Right forelimb (tissue), 1 donor: ENCODE data around the gene ANXA2.
A peak's percentile ranks its signal among the peaks of the same experiment; 100 is the strongest.

Source experiments
- DNase-seq: peaks from one replicate; pipeline ENCODE4 v3.0.0-alpha.2; 2018

The ANXA2 gene

GRCh38 chr15:60386615-60387014, 11.2 kb downstream of the ANXA2 start:
- DNase-seq, result no peak

- no peak for DNase-seq
Measured at GRCh38 chr15:60385620-60386552, 11.9 kb downstream of the ANXA2 start.

GRCh38 chr15:60384526-60385126, 13.2 kb downstream of the ANXA2 start:
- no peak for DNase-seq

- no peak for DNase-seq
Measured at GRCh38 chr15:60384053-60384452, 13.7 kb downstream of the ANXA2 start.

- DNase-seq, result no peak
Measured at GRCh38 chr15:60382773-60383674, 14.8 kb downstream of the ANXA2 start.

GRCh38 chr15:60381148-60381788, 16.5 kb downstream of the ANXA2 start:
- DNase-seq, result no peak

GRCh38 chr15:60379525-60380274, 18.1 kb downstream of the ANXA2 start:
- peak; percentile 22 for DNase-seq

- DNase-seq, result no peak
Measured at GRCh38 chr15:60379185-60379524, 18.6 kb downstream of the ANXA2 start.

GRCh38 chr15:60376677-60377095, 21.1 kb downstream of the ANXA2 start:
- DNase-seq, result no peak

GRCh38 chr15:60375306-60375705, 22.5 kb downstream of the ANXA2 start:
- DNase-seq, result no peak

- no peak for DNase-seq
Measured at GRCh38 chr15:60374628-60375081, 23.1 kb downstream of the ANXA2 start.

GRCh38 chr15:60374209-60374608, 23.6 kb downstream of the ANXA2 start:
- no peak for DNase-seq

GRCh38 chr15:60373745-60374144, 24.0 kb downstream of the ANXA2 start:
- DNase-seq, result no peak

GRCh38 chr15:60373327-60373726, 24.5 kb downstream of the ANXA2 start:
- no peak for DNase-seq

GRCh38 chr15:60372756-60373155, 25.0 kb downstream of the ANXA2 start:
- DNase-seq, result no peak

GRCh38 chr15:60372227-60372626, 25.6 kb downstream of the ANXA2 start:
- DNase-seq, result no peak

GRCh38 chr15:60371175-60372051, 26.4 kb downstream of the ANXA2 start:
- peak; percentile 89 for DNase-seq

- no peak for DNase-seq
Measured at GRCh38 chr15:60370869-60371136, 27.0 kb downstream of the ANXA2 start.

GRCh38 chr15:60370105-60370868, 27.5 kb downstream of the ANXA2 start:
- no peak for DNase-seq

GRCh38 chr15:60369696-60370095, 28.1 kb downstream of the ANXA2 start:
- DNase-seq, result no peak

GRCh38 chr15:60364612-60364924, 33.2 kb downstream of the ANXA2 start:
- DNase-seq, result no peak
